Measurements from ENCODE around the gene TERF2IP. TPM values are rescaled to one million over a fixed set of nuclear protein-coding genes. Genes with fewer than 3 reads are reported as not detected.

The TERF2IP gene
- total and polyA plus RNA-seq, 9 of the 15 experiments (the other 6 are each of a cell fraction or from before 2014, with no cell fraction given): 14.5 to 64.2 (median 47.0) TPM

DNA sequence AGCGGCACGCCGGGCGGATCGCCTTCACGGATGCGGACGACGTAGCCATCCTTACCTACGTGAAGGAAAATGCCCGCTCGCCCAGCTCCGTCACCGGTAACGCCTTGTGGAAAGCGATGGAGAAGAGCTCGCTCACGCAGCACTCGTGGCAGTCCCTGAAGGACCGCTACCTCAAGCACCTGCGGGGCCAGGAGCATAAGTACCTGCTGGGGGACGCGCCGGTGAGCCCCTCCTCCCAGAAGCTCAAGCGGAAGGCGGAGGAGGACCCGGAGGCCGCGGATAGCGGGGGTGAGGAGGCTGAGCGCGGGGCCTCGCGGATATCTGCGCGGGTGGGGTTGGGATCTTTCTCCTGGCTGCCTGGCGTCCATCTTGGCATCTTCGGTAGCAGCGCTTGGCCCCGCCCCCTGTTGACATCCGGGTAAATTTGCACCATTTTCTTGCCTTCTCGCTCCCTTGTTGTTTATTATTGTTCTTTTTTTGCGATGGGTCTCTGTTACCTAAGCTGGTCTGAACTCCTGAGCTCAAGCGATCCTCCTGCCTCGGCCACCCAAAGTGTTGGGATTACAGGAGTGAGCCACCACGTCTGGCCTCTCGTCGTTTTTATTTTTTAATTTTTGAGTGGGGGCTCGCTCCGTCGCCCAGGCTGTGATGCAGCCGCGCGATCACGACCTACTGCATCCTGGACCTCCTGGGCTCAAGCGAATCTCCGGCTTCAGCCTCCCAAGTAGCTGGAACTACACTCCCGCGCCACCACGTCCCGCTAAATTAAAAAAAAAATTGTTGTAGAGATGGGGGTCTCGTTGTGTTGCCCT lies 898 bp downstream of the TERF2IP start (continued):
- TF ChIP-seq, protein P1, sequence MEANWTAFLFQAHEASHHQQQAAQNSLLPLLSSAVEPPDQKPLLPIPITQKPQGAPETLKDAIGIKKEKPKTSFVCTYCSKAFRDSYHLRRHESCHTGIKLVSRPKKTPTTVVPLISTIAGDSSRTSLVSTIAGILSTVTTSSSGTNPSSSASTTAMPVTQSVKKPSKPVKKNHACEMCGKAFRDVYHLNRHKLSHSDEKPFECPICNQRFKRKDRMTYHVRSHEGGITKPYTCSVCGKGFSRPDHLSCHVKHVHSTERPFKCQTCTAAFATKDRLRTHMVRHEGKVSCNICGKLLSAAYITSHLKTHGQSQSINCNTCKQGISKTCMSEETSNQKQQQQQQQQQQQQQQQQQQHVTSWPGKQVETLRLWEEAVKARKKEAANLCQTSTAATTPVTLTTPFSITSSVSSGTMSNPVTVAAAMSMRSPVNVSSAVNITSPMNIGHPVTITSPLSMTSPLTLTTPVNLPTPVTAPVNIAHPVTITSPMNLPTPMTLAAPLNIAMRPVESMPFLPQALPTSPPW (CRISPR knock-in tag; IDR thresholded peaks at IDR 0.05): peak; percentile 51
- TF ChIP-seq CTBP1 (IDR thresholded peaks at IDR 0.05; ENCODE audit: borderline replicate concordance) (0 out of 2 replicates have a peak, but pooled peaks have one; percentile 1), SMC3 (conservative IDR thresholded peaks at IDR 0.05; ENCODE audit: insufficient read depth, low read depth, low read length) (0 out of 2 replicates have a peak, but pooled peaks have one; percentile 6), BRD9 (IDR thresholded peaks at IDR 0.05; ENCODE audit: low read depth, partially characterized antibody) (peak; percentile 49), KDM5B (IDR thresholded peaks at IDR 0.05; ENCODE audit: insufficient replicate concordance, low read depth, low read length) (peak; percentile 44), ELF4 (CRISPR knock-in tag; IDR thresholded peaks at IDR 0.05) (0 out of 2 replicates have a peak, but pooled peaks have one; percentile 47), BRCA1 (IDR thresholded peaks at IDR 0.05) (no peak), BRCA1 (CRISPR knock-in tag; IDR thresholded peaks at IDR 0.05) (peak; percentile 76; the same call in 1 of the 2 replicates), TEAD1 (CRISPR knock-in tag; IDR thresholded peaks at IDR 0.05) (peak in 1 of 2 experiments; percentile 5; a peak in 1 of 4 replicates), ELF1 (tag; IDR thresholded peaks at IDR 0.05) (0 out of 2 replicates have a peak, but pooled peaks have one; percentile 9), TAF1 (IDR thresholded peaks at IDR 0.05; ENCODE audit: control insufficient read depth, extremely low read depth, insufficient read depth, low read length, severe bottlenecking) (peak; percentile 73), ZKSCAN1 (IDR thresholded peaks at IDR 0.05; ENCODE audit: low read depth, low read length) (0 out of 2 replicates have a peak, but pooled peaks have one; percentile 14), YY1 (IDR thresholded peaks at IDR 0.05; ENCODE audit: borderline replicate concordance in 1 of 3, control insufficient read depth in 1 of 3, extremely low read depth in 1 of 3, insufficient read depth in 3 of 3, insufficient read length in 1 of 3, insufficient replicate concordance in 2 of 3, low read depth in 1 of 3, low read length in 2 of 3) (peak; percentile 65 to 96 (median 88))
- TF ChIP-seq, protein P2, sequence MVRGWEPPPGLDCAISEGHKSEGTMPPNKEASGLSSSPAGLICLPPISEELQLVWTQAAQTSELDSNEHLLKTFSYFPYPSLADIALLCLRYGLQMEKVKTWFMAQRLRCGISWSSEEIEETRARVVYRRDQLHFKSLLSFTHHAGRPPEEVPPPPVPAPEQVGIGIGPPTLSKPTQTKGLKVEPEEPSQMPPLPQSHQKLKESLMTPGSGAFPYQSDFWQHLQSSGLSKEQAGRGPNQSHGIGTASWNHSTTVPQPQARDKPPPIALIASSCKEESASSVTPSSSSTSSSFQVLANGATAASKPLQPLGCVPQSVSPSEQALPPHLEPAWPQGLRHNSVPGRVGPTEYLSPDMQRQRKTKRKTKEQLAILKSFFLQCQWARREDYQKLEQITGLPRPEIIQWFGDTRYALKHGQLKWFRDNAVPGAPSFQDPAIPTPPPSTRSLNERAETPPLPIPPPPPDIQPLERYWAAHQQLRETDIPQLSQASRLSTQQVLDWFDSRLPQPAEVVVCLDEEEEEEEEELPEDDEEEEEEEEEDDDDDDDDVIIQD (CRISPR knock-in tag; IDR thresholded peaks at IDR 0.05): 0 out of 2 replicates have a peak, but pooled peaks have one; percentile 30
- TF ChIP-seq, protein P3, sequence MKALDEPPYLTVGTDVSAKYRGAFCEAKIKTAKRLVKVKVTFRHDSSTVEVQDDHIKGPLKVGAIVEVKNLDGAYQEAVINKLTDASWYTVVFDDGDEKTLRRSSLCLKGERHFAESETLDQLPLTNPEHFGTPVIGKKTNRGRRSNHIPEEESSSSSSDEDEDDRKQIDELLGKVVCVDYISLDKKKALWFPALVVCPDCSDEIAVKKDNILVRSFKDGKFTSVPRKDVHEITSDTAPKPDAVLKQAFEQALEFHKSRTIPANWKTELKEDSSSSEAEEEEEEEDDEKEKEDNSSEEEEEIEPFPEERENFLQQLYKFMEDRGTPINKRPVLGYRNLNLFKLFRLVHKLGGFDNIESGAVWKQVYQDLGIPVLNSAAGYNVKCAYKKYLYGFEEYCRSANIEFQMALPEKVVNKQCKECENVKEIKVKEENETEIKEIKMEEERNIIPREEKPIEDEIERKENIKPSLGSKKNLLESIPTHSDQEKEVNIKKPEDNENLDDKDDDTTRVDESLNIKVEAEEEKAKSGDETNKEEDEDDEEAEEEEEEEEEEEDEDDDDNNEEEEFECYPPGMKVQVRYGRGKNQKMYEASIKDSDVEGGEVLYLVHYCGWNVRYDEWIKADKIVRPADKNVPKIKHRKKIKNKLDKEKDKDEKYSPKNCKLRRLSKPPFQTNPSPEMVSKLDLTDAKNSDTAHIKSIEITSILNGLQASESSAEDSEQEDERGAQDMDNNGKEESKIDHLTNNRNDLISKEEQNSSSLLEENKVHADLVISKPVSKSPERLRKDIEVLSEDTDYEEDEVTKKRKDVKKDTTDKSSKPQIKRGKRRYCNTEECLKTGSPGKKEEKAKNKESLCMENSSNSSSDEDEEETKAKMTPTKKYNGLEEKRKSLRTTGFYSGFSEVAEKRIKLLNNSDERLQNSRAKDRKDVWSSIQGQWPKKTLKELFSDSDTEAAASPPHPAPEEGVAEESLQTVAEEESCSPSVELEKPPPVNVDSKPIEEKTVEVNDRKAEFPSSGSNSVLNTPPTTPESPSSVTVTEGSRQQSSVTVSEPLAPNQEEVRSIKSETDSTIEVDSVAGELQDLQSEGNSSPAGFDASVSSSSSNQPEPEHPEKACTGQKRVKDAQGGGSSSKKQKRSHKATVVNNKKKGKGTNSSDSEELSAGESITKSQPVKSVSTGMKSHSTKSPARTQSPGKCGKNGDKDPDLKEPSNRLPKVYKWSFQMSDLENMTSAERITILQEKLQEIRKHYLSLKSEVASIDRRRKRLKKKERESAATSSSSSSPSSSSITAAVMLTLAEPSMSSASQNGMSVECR (CRISPR knock-in tag; IDR thresholded peaks at IDR 0.05): peak; percentile 74
- TF ChIP-seq, protein P4, sequence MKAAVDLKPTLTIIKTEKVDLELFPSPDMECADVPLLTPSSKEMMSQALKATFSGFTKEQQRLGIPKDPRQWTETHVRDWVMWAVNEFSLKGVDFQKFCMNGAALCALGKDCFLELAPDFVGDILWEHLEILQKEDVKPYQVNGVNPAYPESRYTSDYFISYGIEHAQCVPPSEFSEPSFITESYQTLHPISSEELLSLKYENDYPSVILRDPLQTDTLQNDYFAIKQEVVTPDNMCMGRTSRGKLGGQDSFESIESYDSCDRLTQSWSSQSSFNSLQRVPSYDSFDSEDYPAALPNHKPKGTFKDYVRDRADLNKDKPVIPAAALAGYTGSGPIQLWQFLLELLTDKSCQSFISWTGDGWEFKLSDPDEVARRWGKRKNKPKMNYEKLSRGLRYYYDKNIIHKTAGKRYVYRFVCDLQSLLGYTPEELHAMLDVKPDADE (conservative IDR thresholded peaks at IDR 0.05; ENCODE audit: control insufficient read depth, low read depth, low read length): peak; percentile 49; the same call in 1 of the 2 replicates

Data from K562 (cell line).